Measurements from ENCODE around the gene MRPS10. TPM values are rescaled to one million over a fixed set of nuclear protein-coding genes. Genes with fewer than 3 reads are reported as not detected.

MRPS10 gene
- total RNA-seq, 1 donor from 2014 or later: 32.1 TPM

GRCh38 chr6:42197555-42198362, 19.9 kb downstream of the MRPS10 start:
- Histone ChIP-seq H3K4me1 (ENCODE audit: insufficient read depth, low read length) (peaks cover 34% of the 10 kb centered on the region), H3K4me2 (ENCODE audit: low read length) (peak overlapping the region; percentile 66), H3K36me3 (ENCODE audit: insufficient read depth, low read length) (no peaks in the 10 kb centered on the region), H3K4me3 (ENCODE audit: insufficient read depth, low read depth, low read length) (no peak overlapping the region), H4K20me1 (ENCODE audit: insufficient read depth, low read length) (no peaks in the 10 kb centered on the region), H3K9me3 (ENCODE audit: insufficient read depth, low read depth, low read length) (no peaks in the 10 kb centered on the region), H3K27ac (ENCODE audit: low read depth, low read length) (peak overlapping the region; percentile 36), H3K9ac (ENCODE audit: low read length) (peak overlapping the region; percentile 44), H2AFZ (ENCODE audit: low read depth, low read length) (no peak overlapping the region), H3K27me3 (ENCODE audit: insufficient read depth, low read length) (no peaks in the 10 kb centered on the region), H3K79me2 (ENCODE audit: insufficient read depth, low read length) (no peaks in the 10 kb centered on the region)
- peaks cover 2% of the 10 kb centered on the region for H3K9me3 Mint-ChIP-seq (ENCODE audit: unreplicated experiment)
- no peak overlapping the region for H3K27ac Mint-ChIP-seq (ENCODE audit: unreplicated experiment)
- peaks cover 23% of the 10 kb centered on the region for H3K4me1 Mint-ChIP-seq (ENCODE audit: low read depth, unreplicated experiment)
- FAIRE-seq: no peak
- H3K27me3 Mint-ChIP-seq (ENCODE audit: low read depth, unreplicated experiment): no peaks in the 10 kb centered on the region
- DNase-seq (ENCODE audit: low read depth): peak; percentile 83
- peaks cover 2% of the 10 kb centered on the region for H3K36me3 Mint-ChIP-seq (ENCODE audit: low read depth, unreplicated experiment)
- no peak overlapping the region for H3K4me3 Mint-ChIP-seq (ENCODE audit: unreplicated experiment)
- TF ChIP-seq EZH2 (IDR thresholded peaks at IDR 0.05; ENCODE audit: insufficient read depth, low read length): no peak
- TF ChIP-seq, protein P1, sequence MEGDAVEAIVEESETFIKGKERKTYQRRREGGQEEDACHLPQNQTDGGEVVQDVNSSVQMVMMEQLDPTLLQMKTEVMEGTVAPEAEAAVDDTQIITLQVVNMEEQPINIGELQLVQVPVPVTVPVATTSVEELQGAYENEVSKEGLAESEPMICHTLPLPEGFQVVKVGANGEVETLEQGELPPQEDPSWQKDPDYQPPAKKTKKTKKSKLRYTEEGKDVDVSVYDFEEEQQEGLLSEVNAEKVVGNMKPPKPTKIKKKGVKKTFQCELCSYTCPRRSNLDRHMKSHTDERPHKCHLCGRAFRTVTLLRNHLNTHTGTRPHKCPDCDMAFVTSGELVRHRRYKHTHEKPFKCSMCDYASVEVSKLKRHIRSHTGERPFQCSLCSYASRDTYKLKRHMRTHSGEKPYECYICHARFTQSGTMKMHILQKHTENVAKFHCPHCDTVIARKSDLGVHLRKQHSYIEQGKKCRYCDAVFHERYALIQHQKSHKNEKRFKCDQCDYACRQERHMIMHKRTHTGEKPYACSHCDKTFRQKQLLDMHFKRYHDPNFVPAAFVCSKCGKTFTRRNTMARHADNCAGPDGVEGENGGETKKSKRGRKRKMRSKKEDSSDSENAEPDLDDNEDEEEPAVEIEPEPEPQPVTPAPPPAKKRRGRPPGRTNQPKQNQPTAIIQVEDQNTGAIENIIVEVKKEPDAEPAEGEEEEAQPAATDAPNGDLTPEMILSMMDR (IDR thresholded peaks at IDR 0.05; ENCODE audit: insufficient read depth, low read depth, low read length): no peak

DNA sequence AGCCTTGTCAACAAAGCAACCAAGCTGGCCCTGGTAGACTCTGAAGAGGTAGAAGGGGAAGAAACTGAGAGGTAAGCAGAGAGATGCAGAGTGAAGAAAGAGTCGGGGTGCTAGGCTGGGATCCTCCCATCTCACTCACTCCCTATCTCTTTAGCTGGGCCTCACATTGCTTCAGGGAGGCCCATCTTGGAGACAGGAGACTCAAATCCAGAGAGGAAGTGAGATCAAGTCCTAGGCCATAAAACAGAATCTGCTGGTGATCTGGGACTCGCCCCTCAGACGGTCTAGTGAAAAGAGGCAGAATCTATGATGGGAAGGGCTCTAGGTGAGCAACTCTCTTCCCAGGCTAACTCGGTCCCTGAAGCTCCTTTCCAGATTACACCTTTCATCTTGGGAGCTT, 22.2 kb downstream of the MRPS10 start:
- Histone ChIP-seq H3K36me3 (ENCODE audit: insufficient read depth, low read length) (no peaks in the 10 kb centered on the region), H3K4me1 (ENCODE audit: insufficient read depth, low read length) (peaks cover 35% of the 10 kb centered on the region), H4K20me1 (ENCODE audit: insufficient read depth, low read length) (no peaks in the 10 kb centered on the region), H3K79me2 (ENCODE audit: insufficient read depth, low read length) (no peaks in the 10 kb centered on the region), H3K9me3 (ENCODE audit: insufficient read depth, low read depth, low read length) (no peaks in the 10 kb centered on the region), H2AFZ (ENCODE audit: low read depth, low read length) (no peak overlapping the region), H3K9ac (ENCODE audit: low read length) (no peak overlapping the region), H3K27me3 (ENCODE audit: insufficient read depth, low read length) (no peaks in the 10 kb centered on the region), H3K27ac (ENCODE audit: low read depth, low read length) (no peak overlapping the region), H3K4me2 (ENCODE audit: low read length) (no peak overlapping the region), H3K4me3 (ENCODE audit: insufficient read depth, low read depth, low read length) (no peak overlapping the region)
- Mint-ChIP-seq H3K27me3 (ENCODE audit: low read depth, unreplicated experiment) (no peaks in the 10 kb centered on the region), H3K9me3 (ENCODE audit: unreplicated experiment) (peaks cover 2% of the 10 kb centered on the region), H3K27ac (ENCODE audit: unreplicated experiment) (no peak overlapping the region), H3K4me1 (ENCODE audit: low read depth, unreplicated experiment) (peaks cover 32% of the 10 kb centered on the region), H3K4me3 (ENCODE audit: unreplicated experiment) (no peak overlapping the region), H3K36me3 (ENCODE audit: low read depth, unreplicated experiment) (peaks cover 2% of the 10 kb centered on the region)
- no peak for DNase-seq (ENCODE audit: low read depth)
- no peak for FAIRE-seq
- TF ChIP-seq EZH2 (IDR thresholded peaks at IDR 0.05; ENCODE audit: insufficient read depth, low read length): no peak
- TF ChIP-seq, protein P1 (IDR thresholded peaks at IDR 0.05; ENCODE audit: insufficient read depth, low read depth, low read length): no peak

- TF ChIP-seq EZH2 (IDR thresholded peaks at IDR 0.05; ENCODE audit: insufficient read depth, low read length): no peak
- TF ChIP-seq, protein P1 (IDR thresholded peaks at IDR 0.05; ENCODE audit: insufficient read depth, low read depth, low read length): no peak
- no peaks in the 10 kb centered on the region for H3K27me3 ChIP-seq (ENCODE audit: insufficient read depth, low read length)
- Mint-ChIP-seq H3K27ac (ENCODE audit: unreplicated experiment) (peak overlapping the region; percentile 85), H3K4me3 (ENCODE audit: unreplicated experiment) (no peak overlapping the region), H3K27me3 (ENCODE audit: low read depth, unreplicated experiment) (no peaks in the 10 kb centered on the region), H3K4me1 (ENCODE audit: low read depth, unreplicated experiment) (peaks cover 25% of the 10 kb centered on the region), H3K36me3 (ENCODE audit: low read depth, unreplicated experiment) (no peaks in the 10 kb centered on the region), H3K9me3 (ENCODE audit: unreplicated experiment) (no peaks in the 10 kb centered on the region)
- H3K9ac ChIP-seq (ENCODE audit: low read length): no peak overlapping the region
- no peaks in the 10 kb centered on the region for H3K9me3 ChIP-seq (ENCODE audit: insufficient read depth, low read depth, low read length)
- no peaks in the 10 kb centered on the region for H4K20me1 ChIP-seq (ENCODE audit: insufficient read depth, low read length)
- peaks cover 24% of the 10 kb centered on the region for H3K4me1 ChIP-seq (ENCODE audit: insufficient read depth, low read length)
- H3K36me3 ChIP-seq (ENCODE audit: insufficient read depth, low read length): no peaks in the 10 kb centered on the region
- no peak for FAIRE-seq
- H2AFZ ChIP-seq (ENCODE audit: low read depth, low read length): no peak overlapping the region
- H3K79me2 ChIP-seq (ENCODE audit: insufficient read depth, low read length): no peaks in the 10 kb centered on the region
- H3K27ac ChIP-seq (ENCODE audit: low read depth, low read length): no peak overlapping the region
- no peak for DNase-seq (ENCODE audit: low read depth)
- no peak overlapping the region for H3K4me3 ChIP-seq (ENCODE audit: insufficient read depth, low read depth, low read length)
- no peak overlapping the region for H3K4me2 ChIP-seq (ENCODE audit: low read length)
These were observed 23.6 kb downstream of the MRPS10 start for GRCh38 chr6:42194056-42194455.

Data from astrocyte (in vitro differentiated cells and primary cell).